DMS53 treated with DMSO at 0.1 percent for 48 hours (cell line): ENCODE measurements around the gene ZNF793.
A peak's percentile ranks its signal among the peaks of the same experiment; 100 is the strongest.

Experiments used
- DNase-seq: peaks from one replicate; lab custom pipeline; 2025; ENCODE audit not compliant: unreplicated experiment; lab: John Stamatoyannopoulos, UW

ZNF793 gene

GRCh38 chr19:37506387-37507166 lies at the start of gene ZNF793:
ZNF793 (plus strand) TSS chr19:37506939; CDS start chr19:37523440, 16,501 bp downstream.
- peak; percentile 80 for DNase-seq

- no peak for DNase-seq
Observed at GRCh38 chr19:37466277-37466797, 40.4 kb upstream of the ZNF793 start.

- peak; percentile 97 for DNase-seq
Observed at GRCh38 chr19:37466798-37467607, 39.7 kb upstream of the ZNF793 start, which contains the start of gene ZNF569. ZNF569 (minus strand) TSS chr19:37467444; CDS start chr19:37444921, 22,523 bp downstream.

- no peak for DNase-seq
Observed at GRCh38 chr19:37467608-37468090, 39.1 kb upstream of the ZNF793 start.

DNA sequence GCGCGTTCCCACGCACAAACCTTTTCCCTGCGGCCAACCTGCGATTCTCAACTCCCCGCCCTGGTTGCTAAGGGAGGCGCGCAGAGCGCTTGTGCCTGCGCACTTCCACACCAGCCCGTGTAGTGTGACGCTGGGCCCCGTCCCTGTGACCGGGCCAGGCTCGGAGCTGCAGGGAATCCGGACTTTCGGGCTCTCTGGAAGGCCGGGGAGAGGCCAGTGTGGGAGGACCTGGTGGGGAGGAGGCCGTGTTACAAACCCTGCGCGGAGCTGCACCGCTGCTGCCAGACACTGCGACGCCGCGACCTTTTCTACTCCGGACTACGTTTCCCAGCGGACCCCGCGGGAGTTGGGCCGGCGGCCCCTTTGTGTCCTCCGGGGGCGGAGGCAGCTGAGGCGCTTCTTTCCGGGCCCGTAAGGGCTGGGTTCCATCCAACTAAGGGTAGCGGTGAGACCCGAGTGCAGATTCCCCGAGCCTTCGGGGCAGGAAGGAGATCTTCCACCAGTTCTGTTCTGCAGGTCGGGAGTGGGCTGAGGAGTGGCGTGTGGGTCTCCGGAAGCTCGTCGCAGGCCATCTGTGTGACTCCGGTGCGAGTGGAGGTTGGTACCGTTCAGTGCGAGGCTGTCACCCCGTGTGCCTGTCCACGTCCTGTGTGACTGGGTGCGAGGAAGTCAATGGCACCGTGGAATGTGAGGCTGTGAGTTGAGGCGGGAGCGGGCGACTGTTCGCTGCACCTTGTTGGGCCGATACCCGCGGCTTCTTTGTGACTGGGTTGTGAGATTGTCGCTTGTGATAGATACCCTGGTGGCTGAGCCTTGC lies 37.6 kb upstream of the ZNF793 start, which contains the start of gene ZNF570:
TSS of gene ZNF570 (plus strand) at position 396 of the 817 bp plus-strand sequence. CDS start 999 bp downstream, outside the sequence.
- peak; percentile 93 for DNase-seq

- DNase-seq: no peak
Observed at GRCh38 chr19:37470216-37470615, 36.5 kb upstream of the ZNF793 start.

- DNase-seq: no peak
Observed at GRCh38 chr19:37472165-37472564, 34.6 kb upstream of the ZNF793 start.

GRCh38 chr19:37484406-37485168 lies 22.2 kb upstream of the ZNF793 start:
- no peak for DNase-seq

- no peak for DNase-seq
Observed at GRCh38 chr19:37492213-37492612, 14.5 kb upstream of the ZNF793 start.

- no peak for DNase-seq
Observed at GRCh38 chr19:37505958-37506386, 767 bp upstream of the ZNF793 start.

GRCh38 chr19:37507167-37507464 lies 377 bp downstream of the ZNF793 start:
- DNase-seq: no peak

- DNase-seq: no peak
Observed at GRCh38 chr19:37511186-37511585, 4.4 kb downstream of the ZNF793 start.

- DNase-seq: no peak
Observed at GRCh38 chr19:37511821-37512220, 5.1 kb downstream of the ZNF793 start.

DNA sequence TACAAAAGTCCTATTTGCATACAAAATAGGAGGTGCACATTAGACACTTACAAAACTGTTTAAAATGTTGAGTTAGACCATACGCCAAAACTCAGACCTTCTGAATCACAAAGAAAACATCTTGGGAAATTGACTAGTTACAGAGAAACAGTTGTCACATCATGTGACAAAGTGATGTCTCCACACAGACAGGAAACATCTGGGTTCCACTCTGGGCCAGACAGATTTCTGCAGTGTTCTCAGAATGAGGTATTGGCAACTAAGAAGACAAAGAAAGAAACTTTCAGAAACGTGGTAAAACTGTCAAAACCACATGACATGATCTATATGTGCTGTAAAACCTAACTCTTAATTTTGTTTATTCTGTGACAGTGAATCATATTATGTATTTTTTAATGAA lies 6.7 kb downstream of the ZNF793 start:
- DNase-seq: no peak

DNA sequence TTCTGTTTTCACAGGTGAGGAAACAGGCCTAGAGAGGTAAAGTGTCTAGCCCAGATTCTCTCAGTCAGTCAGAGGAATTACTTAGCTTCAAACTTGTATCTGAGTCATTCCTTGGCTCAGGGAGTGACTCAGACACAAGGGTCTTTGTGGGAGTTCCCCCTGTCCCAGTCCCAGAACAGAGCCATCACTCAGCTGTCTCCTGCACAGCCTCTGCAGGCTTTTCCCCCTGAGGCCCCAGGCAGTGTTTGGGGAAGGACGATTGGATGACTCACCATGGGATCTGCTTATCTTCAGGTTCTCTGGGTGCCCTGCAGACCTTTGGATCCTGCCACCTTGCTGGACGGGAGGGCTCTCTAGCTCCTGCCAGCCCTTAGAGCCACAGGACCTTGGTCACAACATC lies 13.2 kb downstream of the ZNF793 start:
- DNase-seq: peak; percentile 8

DNA sequence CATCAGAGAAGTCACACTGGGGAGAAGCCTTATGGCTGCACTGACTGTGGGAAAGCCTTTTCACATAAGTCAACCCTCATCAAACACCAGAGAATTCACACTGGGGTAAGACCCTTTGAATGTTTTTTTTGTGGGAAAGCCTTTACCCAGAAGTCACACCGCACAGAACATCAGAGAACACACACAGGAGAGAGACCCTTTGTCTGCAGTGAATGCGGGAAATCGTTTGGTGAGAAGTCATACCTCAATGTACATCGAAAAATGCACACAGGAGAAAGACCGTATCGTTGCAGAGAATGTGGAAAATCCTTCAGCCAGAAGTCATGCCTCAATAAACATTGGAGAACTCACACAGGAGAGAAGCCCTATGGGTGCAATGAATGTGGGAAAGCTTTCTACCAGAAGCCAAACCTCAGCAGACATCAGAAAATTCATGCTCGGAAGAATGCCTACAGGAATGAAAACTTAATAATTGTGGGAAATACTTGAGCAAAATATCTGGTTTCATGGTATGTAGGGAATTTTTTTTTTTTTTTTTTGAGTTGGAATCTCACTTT lies 30.7 kb downstream of the ZNF793 start:
- DNase-seq: no peak

DNA sequence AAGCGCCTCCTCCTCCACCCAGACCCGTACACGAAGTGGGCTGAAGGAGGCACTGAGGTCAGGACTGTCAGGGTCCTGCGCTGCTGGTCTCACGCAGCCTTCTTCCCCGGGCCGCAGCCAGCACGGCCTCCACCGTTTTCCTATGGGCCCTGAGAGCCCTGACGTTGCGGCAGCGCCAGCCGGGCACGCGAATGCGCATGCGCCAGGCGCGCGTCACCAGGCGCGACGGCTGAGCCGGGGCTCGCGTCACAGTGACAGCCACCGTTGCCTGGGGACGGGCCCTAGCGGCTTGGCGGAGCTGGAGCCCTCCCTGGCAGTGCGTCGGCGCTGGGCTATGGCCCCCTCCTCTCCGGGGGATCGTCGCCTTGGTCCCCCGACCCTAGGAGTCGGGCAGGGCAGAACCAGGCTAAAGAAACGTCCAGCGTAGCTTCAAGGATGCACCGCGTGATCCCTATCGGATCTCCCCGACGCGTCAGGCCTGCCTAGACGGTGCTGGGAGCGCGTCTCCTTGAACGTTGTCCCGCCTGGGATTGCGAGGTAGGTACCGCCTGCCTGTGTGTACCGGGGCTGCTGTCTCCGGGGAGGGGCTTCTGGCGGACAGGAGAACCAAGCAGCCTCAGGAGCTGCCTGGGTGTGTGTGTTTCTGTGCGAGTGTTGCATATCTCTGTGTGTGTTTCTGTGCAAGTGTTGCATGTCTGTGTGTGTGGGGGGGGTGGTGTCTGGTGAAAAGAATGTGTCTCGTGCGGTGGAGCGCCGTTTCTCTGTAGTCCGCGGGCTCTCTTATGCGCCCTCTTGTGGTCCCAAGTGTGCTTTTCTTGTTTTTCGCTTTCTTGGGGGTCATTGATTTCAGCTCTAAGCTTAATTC lies 44.6 kb downstream of the ZNF793 start:
- peak; percentile 74 for DNase-seq

GRCh38 chr19:37563518-37563917 lies 56.8 kb downstream of the ZNF793 start:
- no peak for DNase-seq
